Pancreas (tissue), 10 donors: Measurements from ENCODE around the gene FADD. TPM values are rescaled to one million over a fixed set of nuclear protein-coding genes. Genes with fewer than 3 reads are reported as not detected.

Experiments used
- ATAC-seq, 4 donors: fragments of 200-7000 bp; cut with Tn5 transposase; one replicate each; pipeline versions ENCODE4 v1.8.0 to v1.9.1; 2020; ENCODE audit warnings: mild to moderate bottlenecking in 4 of 4, moderate library complexity in 4 of 4
- DNase-seq, 6 donors: peaks; one replicate each; pipeline ENCODE4 v3.0.0-alpha.2; 2020
- FAIRE-seq: peaks from 2 replicates; lab custom pipeline; 2012; peaks lifted over from hg19 to GRCh38; lab: Jason Lieb, UNC
- H3K27ac ChIP-seq, 4 donors: fragments of 200-600 bp; sonication (generic); 1 replicate in 3 of 4; 2 replicates in 1 of 4; pipeline versions ENCODE4 v1.5.0 to v1.8.0; 2020
- H3K27me3 ChIP-seq, 4 donors: fragments of 200-600 bp; one replicate each; pipeline ENCODE4 v1.8.0; 2021
- H3K36me3 ChIP-seq, 3 donors: fragments of 200-600 bp; sonication (generic) in 1 of 3; one replicate each; pipeline versions ENCODE4 v1.5.0 to v1.8.0; 2020 to 2021
- H3K4me1 ChIP-seq, 3 donors: fragments of 200-600 bp; one replicate each; pipeline ENCODE4 v1.8.0; 2021
- H3K4me3 ChIP-seq, 4 donors: fragments of 200-600 bp; sonication (generic) in 2 of 4; one replicate each; pipeline versions ENCODE4 v1.5.0 to v1.8.0; 2020 to 2021
- H3K9me3 ChIP-seq, 4 donors: fragments of 200-600 bp; one replicate each; pipeline ENCODE4 v1.8.0; 2021
- WGBS, 2 donors: extraction: QIAGEN DNeasy Blood & Tissue Kit; methylation state at CpG; one replicate each; pipeline ENCODE4 v1.1.7; 2013; 5-methylcytosine and 5-hydroxymethylcytosine counted together
- intact Hi-C, 3 donors: fragments of 100-400 bp; cut with DNase I; formaldehyde crosslinking; loops; one replicate each; pipeline versions ENCODE4 v1.11.1 to v1.14.2; 2022
- polyA plus RNA-seq, 2 donors: library from polyadenylated mRNA; stranded (reverse); fragments of 200-250 nt; gene quantifications; one replicate each; pipeline ENCODE4 v1.2.3, GENCODE V29; 2013
- total RNA-seq, 6 donors: library from RNA; stranded (reverse); fragmentation: NEBNext Ultra II Directional in 4 of 6; extraction: Animal tissue kit (Norgen Biotek cat#: 25700) in 4 of 6; gene quantifications; one replicate each; pipeline versions ENCODE4 v1.2.1 to v1.2.4, GENCODE V29; 2021 to 2023
- TF ChIP-seq, protein P1 (sequence below), 4 donors: fragments of 200-600 bp; sonication (generic) in 3 of 4; IDR thresholded peaks; one replicate each; pipeline versions ENCODE4 v1.5.0 to v1.8.0; 2021; ENCODE audit warnings: antibody characterized with exemption in 4 of 4
- donor health status: healthy with polysubstance abuse.
- donor health status: DM: no; HTN: no; CAD: no; lungs with moderate emphysema.
- donor health status: DM: no; HTN: no; CAD: no.
- donor health status: control.
- donor health status: control.
- donor health status: Bipolar disorder and iron deficiency.
- donor health status: DM: yes; HTN: yes; CAD: no.
- donor health status: DM: no; HTN: no; CAD: no.
- donor health status: DM: no; HTN: no; CAD: no.
- donor health status: DM: yes; HTN: yes; CAD: no.

Gene FADD
- total and polyA plus RNA-seq, 8 donors, result 5.1 to 11.6 (median 7.6) TPM

GRCh38 chr11:70233511-70233934 lies 30.4 kb downstream of the FADD start:
- Histone ChIP-seq H3K9me3 (no peaks in the 10 kb centered on the region), H3K4me1 (no peaks in the 10 kb centered on the region), H3K27me3 (no peaks in the 10 kb centered on the region), H3K4me3 (no peak overlapping the region), H3K36me3 (no peaks in the 10 kb centered on the region), H3K27ac (no peak overlapping the region)
- no peak for DNase-seq
- WGBS, 2 donors, result 63 to 67% methylated on average over 11 of the region's 11 CpGs
- TF ChIP-seq, protein P1, sequence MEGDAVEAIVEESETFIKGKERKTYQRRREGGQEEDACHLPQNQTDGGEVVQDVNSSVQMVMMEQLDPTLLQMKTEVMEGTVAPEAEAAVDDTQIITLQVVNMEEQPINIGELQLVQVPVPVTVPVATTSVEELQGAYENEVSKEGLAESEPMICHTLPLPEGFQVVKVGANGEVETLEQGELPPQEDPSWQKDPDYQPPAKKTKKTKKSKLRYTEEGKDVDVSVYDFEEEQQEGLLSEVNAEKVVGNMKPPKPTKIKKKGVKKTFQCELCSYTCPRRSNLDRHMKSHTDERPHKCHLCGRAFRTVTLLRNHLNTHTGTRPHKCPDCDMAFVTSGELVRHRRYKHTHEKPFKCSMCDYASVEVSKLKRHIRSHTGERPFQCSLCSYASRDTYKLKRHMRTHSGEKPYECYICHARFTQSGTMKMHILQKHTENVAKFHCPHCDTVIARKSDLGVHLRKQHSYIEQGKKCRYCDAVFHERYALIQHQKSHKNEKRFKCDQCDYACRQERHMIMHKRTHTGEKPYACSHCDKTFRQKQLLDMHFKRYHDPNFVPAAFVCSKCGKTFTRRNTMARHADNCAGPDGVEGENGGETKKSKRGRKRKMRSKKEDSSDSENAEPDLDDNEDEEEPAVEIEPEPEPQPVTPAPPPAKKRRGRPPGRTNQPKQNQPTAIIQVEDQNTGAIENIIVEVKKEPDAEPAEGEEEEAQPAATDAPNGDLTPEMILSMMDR (IDR thresholded peaks at IDR 0.05), result no peak
- FAIRE-seq, result no peak
- ATAC-seq, result peak in 3 of 4 donors; percentile 44 to 86 (median 78)
- intact Hi-C loops, result no loop called here

- intact Hi-C loops, result no loop called here
- DNase-seq (no peak), ATAC-seq (no peak), FAIRE-seq (no peak)
- TF ChIP-seq, protein P1 (IDR thresholded peaks at IDR 0.05), result no peak
- no peaks in the 10 kb centered on the region for H3K4me1 ChIP-seq
- no peak overlapping the region for H3K27ac ChIP-seq
- WGBS, 2 donors, result 85 to 89% methylated on average over 9 of the region's 9 CpGs
- no peaks in the 10 kb centered on the region for H3K27me3 ChIP-seq
- no peaks in the 10 kb centered on the region for H3K36me3 ChIP-seq
- H3K4me3 ChIP-seq, result no peak overlapping the region
- no peaks in the 10 kb centered on the region for H3K9me3 ChIP-seq
These were observed 30.9 kb downstream of the FADD start for GRCh38 chr11:70233962-70234361.

DNA sequence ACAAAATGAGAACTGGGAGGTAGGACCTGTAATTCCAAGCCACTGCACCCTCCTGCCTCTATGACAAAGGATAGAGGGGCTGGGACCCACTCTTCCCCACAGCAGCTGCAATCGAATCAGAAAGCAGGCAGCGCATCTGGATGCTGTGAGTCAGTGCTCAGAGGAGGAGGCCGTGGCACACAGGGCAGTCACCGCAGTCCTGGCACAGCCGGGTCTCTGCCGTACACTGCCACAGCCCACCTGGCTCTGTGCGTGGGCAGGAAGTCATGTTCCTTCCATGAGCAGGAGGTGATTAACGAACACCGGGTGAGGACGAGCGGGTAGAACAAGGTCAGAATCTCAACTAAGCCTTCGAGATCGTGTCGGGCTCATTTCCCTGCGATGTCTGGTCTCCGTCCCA lies 37.2 kb downstream of the FADD start:
- no peak for ATAC-seq
- Histone ChIP-seq H3K27me3 (no peaks in the 10 kb centered on the region), H3K4me1 (no peaks in the 10 kb centered on the region), H3K4me3 (no peak overlapping the region), H3K27ac (no peak overlapping the region), H3K36me3 (no peaks in the 10 kb centered on the region), H3K9me3 (no peaks in the 10 kb centered on the region)
- no peak for FAIRE-seq
- DNase-seq, result no peak
- TF ChIP-seq, protein P1 (IDR thresholded peaks at IDR 0.05), result no peak
- 53 to 54% methylated on average over 16 of the region's 16 CpGs for WGBS, 2 donors
- intact Hi-C loops, result no loop called here

- H3K27ac ChIP-seq, result no peak overlapping the region
- intact Hi-C loops, result no loop called here
- no peak for ATAC-seq
- no peaks in the 10 kb centered on the region for H3K4me1 ChIP-seq
- H3K4me3 ChIP-seq, result no peak overlapping the region
- WGBS, 2 donors, result 64 to 71% methylated on average over 3 of the region's 3 CpGs
- no peaks in the 10 kb centered on the region for H3K27me3 ChIP-seq
- no peaks in the 10 kb centered on the region for H3K36me3 ChIP-seq
- TF ChIP-seq, protein P1 (IDR thresholded peaks at IDR 0.05), result no peak
- FAIRE-seq, result no peak
- DNase-seq, result no peak
- no peaks in the 10 kb centered on the region for H3K9me3 ChIP-seq
These were observed 38.6 kb downstream of the FADD start for GRCh38 chr11:70241709-70242108.

DNA sequence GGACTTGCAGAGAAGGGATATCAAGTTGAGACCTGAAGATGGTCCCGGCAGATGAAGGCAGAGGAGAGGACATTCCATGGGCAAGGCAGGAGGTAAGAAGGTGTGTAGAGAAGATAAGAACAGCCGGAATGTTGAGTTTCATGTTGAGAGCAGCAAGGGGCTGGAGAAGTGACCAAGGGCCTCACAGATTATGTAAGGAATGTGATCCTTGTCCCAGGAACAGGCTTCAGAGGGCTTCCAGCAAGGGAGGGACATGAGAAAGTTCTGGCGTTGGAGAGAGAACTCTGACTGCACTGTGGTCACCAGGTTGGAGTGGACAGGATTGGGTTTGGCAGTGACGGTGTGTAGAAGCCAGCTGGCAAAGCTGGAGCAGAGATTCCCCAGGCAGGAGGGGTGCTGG lies 39.8 kb downstream of the FADD start:
- intact Hi-C loops, result no loop called here
- H3K9me3 ChIP-seq, result no peaks in the 10 kb centered on the region
- H3K4me1 ChIP-seq, result no peaks in the 10 kb centered on the region
- no peak for FAIRE-seq
- H3K27ac ChIP-seq, result no peak overlapping the region
- ATAC-seq, result no peak
- no peak overlapping the region for H3K4me3 ChIP-seq
- H3K27me3 ChIP-seq, result no peaks in the 10 kb centered on the region
- 54% methylated on average over 4 of the region's 4 CpGs for WGBS, 2 donors
- no peak for DNase-seq
- TF ChIP-seq, protein P1 (IDR thresholded peaks at IDR 0.05), result no peak
- no peaks in the 10 kb centered on the region for H3K36me3 ChIP-seq
